Stimulated activated CD8-positive, alpha-beta memory T cell treated with anti-CD3 and anti-CD28 coated beads, Interleukin-7, amount 100 ng/mL, for 4 hours (primary cell): ENCODE measurements around the gene LEUTX.

Experiments used
- DNase-seq, 2 donors: peaks; one replicate each; pipeline ENCODE4 v3.0.0-alpha.2; 2020; ENCODE audit warnings: low read depth in 2 of 2

Gene LEUTX

GRCh38 chr19:39824143-39825092, 45.8 kb downstream of the LEUTX start:
- DNase-seq = peak; percentile 73 to 76

GRCh38 chr19:39825093-39825463, 46.4 kb downstream of the LEUTX start:
- DNase-seq = no peak

- DNase-seq = no peak
Observed at GRCh38 chr19:39825531-39826076, 47.0 kb downstream of the LEUTX start.

- DNase-seq = no peak
Observed at GRCh38 chr19:39826311-39826945, 47.8 kb downstream of the LEUTX start.

- no peak for DNase-seq
Observed at GRCh38 chr19:39827216-39827615, 48.6 kb downstream of the LEUTX start.

DNA sequence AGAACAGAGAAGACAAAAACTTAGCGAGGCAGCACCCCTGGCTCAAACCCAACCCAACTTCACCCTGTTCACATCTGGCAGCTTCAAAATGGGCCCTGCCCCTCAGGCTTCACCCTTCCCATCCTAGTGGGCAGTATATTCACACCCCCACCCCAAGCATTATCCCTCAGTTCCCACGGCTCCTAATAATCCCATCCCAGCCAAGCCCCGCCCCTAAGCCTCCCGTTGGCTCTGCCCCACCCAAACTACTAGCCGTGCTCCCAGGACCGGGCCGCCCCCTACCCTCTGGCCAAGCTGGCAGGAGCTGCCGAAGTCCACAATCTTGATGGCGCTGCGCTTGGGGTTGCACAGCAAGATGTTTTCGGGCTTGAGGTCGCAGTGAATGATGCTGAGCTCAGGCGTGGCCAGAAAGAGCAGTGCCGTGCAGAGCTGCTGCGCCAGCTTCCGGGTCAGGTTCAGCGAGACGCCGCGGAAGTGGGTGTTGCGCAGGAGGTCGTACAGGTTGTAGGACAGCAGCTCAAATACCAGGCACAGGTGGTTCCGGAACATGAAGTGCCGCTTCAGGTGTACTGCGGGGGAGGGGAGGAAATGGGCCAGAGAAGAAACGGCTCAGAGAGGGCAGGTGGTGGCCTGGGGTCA, 49.5 kb downstream of the LEUTX start:
- DNase-seq = no peak

DNA sequence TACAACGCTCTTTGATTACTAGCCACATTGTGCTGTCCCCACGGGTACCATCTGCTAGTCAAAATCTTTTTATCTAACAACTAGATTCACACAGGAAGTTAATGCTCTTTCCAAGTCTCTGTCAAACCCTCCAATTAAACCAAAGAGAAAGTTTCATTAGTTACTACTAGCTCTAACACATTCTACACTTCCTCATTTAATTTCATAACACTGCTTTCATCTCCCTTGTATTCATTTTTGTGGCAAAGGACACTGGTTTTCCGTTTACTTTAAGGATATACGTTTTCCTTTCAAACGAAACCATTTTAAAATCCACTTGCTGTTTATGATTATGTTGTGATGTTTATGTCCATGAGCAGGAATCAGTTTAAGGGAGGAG, 50.0 kb downstream of the LEUTX start:
- DNase-seq = no peak

DNA sequence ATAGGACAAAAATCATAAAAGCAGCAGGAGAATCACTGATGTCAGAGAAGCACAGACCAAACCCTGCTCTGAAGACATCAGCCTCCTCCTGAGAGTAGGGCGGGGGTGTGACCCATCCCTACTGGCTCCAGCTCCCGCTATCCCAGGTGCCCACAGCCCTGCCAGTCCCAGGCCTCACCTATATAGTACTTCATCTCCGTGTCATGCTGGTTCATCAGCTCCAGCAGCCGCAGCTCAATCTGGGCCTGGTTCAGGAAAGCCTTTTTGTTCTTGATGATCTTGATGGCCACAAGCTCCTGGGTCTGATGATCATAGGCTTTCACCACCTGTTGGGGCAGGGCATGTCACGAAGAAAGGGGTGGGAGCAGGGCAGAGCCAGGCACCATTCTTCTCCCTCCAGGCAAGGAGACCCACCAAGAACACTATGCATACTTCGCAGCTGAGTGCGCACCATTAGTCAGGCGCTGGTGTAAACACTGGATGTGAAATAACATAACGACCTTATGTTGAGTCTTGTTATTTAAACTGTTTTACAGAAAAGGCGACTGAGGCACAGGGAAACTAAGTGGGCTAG, 51.1 kb downstream of the LEUTX start:
- DNase-seq = no peak

DNA sequence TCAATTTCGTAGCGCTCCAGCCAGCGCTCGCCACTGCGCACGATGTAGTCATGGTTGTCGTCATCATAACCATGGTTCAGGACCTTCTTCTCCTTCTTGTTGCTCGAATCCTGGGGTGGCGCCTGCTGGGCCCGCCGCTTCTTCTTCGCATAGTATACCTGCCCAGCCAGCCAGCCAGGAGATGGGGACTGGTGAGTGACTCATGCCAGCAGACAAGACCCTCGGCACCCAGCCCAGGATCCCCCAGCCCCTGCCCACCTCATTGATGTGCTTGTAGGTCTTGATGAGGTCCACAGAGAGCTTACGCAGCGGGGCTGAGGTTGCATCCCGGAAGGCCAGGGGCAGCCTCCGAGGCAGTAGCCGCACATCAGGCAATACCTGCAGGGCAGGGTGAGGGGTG, 51.8 kb downstream of the LEUTX start:
- no peak for DNase-seq

DNA sequence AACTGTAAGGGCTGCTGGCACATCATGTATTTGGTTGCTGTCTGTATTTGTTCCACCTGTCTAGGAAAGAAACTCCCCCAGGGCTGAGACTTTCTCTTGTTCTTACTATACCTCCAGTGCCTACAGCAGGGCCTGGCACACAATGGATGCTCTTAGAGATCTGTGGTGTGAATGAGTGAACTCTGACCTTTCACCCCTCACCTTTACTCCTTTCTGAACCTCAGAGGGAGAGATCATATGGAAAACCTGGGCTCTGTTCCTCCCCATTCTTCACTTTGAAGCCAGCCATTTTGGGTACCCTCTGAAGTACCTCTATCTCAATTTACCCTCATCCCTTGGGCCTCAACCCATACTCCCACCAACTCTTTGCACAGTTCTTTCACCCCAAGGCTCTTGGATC, 52.2 kb downstream of the LEUTX start:
- no peak for DNase-seq

GRCh38 chr19:39831679-39832078, 53.0 kb downstream of the LEUTX start:
- no peak for DNase-seq

GRCh38 chr19:39832341-39833083, 53.9 kb downstream of the LEUTX start:
- DNase-seq = no peak

GRCh38 chr19:39833160-39833463, 54.5 kb downstream of the LEUTX start:
- DNase-seq = no peak

- DNase-seq = peak; percentile 96
Observed at GRCh38 chr19:39833464-39834286, 55.0 kb downstream of the LEUTX start, which contains the start of gene DYRK1B. Gene DYRK1B, minus strand, starts transcription at chr19:39834162. Its CDS starts 2,295 bp downstream, at chr19:39831867.

DNA sequence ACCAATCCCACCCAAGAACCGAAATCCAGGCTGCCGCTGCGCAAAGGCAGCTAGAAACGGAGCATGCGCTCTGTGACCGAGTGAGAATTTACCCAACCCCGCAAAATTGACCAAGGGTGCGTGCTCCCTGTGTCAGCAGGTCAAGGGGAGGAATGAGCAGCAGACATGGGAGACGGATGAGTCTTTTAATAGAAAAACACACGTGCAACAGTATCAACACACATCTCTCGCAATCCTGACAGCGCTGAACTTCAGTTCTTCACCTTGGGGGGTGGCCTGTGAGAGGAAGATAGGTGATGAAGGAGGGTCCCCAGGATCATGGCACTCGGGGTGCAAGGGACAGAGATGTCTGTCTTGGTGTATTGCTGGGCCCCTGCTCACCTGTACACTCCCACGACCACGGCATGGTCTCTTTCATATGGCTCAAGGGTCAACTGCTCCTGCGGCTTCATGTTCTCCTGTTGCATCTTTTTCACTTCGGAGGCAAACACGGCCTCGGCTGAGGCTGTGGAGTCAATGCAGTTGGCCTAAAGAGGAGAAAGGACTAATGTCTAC, 55.7 kb downstream of the LEUTX start:
- DNase-seq = no peak
